Heart left ventricle (tissue), 16 donors: Measurements from ENCODE around the gene APC2. TPM values are rescaled to one million over a fixed set of nuclear protein-coding genes. Genes with fewer than 3 reads are reported as not detected.

ENCODE experiments used
- ATAC-seq, 4 donors: fragments of 200-7000 bp; cut with Tn5 transposase; one replicate each; pipeline ENCODE4 v1.9.1; 2020 to 2022; ENCODE audit warnings: moderate library complexity in 4 of 4, mild to moderate bottlenecking in 3 of 4, moderate number of reproducible peaks in 1 of 4
- DNase-seq, 5 donors: peaks; one replicate each; pipeline ENCODE4 v3.0.0-alpha.2; 2020
- H3K27ac ChIP-seq, 12 donors: fragments of 200-600 bp; sonication (generic) in 4 of 12; one replicate each; pipeline versions ENCODE4 v1.5.0 to v1.8.0; 2016 to 2022; ENCODE audit warnings: mild to moderate bottlenecking in 2 of 12
- H3K27me3 ChIP-seq, 9 donors: fragments of 200-600 bp; sonication (generic) in 2 of 9; one replicate each; pipeline versions ENCODE4 v1.5.1 to v1.8.0; 2016 to 2022; ENCODE audit warnings: mild to moderate bottlenecking in 3 of 9
- H3K36me3 ChIP-seq, 9 donors: fragments of 200-600 bp; sonication (generic) in 2 of 9; one replicate each; pipeline versions ENCODE4 v1.5.0 to v1.8.0; 2018 to 2022; ENCODE audit warnings: mild to moderate bottlenecking in 2 of 9
- H3K4me1 ChIP-seq, 12 donors: fragments of 200-600 bp; sonication (generic) in 4 of 12; one replicate each; pipeline versions ENCODE4 v1.5.0 to v1.8.0; 2016 to 2022; ENCODE audit warnings: mild to moderate bottlenecking in 3 of 12
- H3K4me3 ChIP-seq, 12 donors: fragments of 200-600 bp; sonication (generic) in 4 of 12; one replicate each; pipeline versions ENCODE4 v1.5.0 to v1.8.0; 2017 to 2022; ENCODE audit warnings: mild to moderate bottlenecking in 9 of 12, moderate library complexity in 4 of 12
- H3K9me3 ChIP-seq, 12 donors: fragments of 200-600 bp; sonication (generic) in 4 of 12; one replicate each; pipeline versions ENCODE4 v1.5.0 to v1.8.0; 2016 to 2022; ENCODE audit warnings: mild to moderate bottlenecking in 1 of 12
- POLR2A ChIP-seq, 2 donors: fragments of 450-650 bp; IDR thresholded peaks; one replicate each; pipeline ENCODE4 v1.6.1; 2017; ENCODE audit warnings: antibody characterized with exemption in 2 of 2, mild to moderate bottlenecking in 2 of 2, moderate library complexity in 2 of 2
- WGBS, 4 donors: extraction: QIAGEN DNeasy Blood & Tissue Kit in 2 of 4; methylation state at CpG; one replicate each; pipeline versions ENCODE4 v1.1.5 to v1.1.7; 2013 to 2018; 5-methylcytosine and 5-hydroxymethylcytosine counted together
- intact Hi-C, 10 donors: fragments of 100-400 bp; cut with DNase I; formaldehyde crosslinking; loops; one replicate each; pipeline versions ENCODE4 v1.11.1 to v1.14.2; 2022
- polyA plus RNA-seq, 2 donors: library from polyadenylated mRNA; stranded (reverse); fragments of 200-250 nt; gene quantifications; one replicate each; pipeline ENCODE4 v1.2.3, GENCODE V29; 2013
- total RNA-seq, 9 donors: library from RNA; depleted of rRNA in 2 of 9; stranded (reverse); fragments of >200 nt in 2 of 9; fragmentation: NEBNext Ultra II Directional in 3 of 9; extraction: Animal tissue kit (Norgen Biotek cat#: 25700) in 3 of 9; gene quantifications; one replicate each; pipeline versions ENCODE4 v1.1.0 to v1.2.4, GENCODE V29; 2016 to 2023
- TF ChIP-seq, protein P1 (sequence below), 12 donors: fragments of 200-600 bp; sonication (generic) in 4 of 12; IDR thresholded peaks; one replicate each; pipeline versions ENCODE4 v1.5.0 to v1.8.0; 2018 to 2022; ENCODE audit warnings: antibody characterized with exemption in 12 of 12, mild to moderate bottlenecking in 5 of 12
- donor health status: ischemic (EF 13 %, LVEDD 7.1; RV severe dilation, severe dysfunction).
- donor health status: healthy with polysubstance abuse.
- donor health status: DM: no; HTN: yes; CAD: no.
- donor health status: DM: no; HTN: no; CAD: no.
- donor health status: ischemic (EF 25% LVEDD 6.9; RV normal size, moderate dysfunction).
- donor health status: ischemic (EF 25% LVEDD 5.7; RV mildly dilated, moderate dysfunction).
- donor health status: healthy.
- donor health status: DM: yes; HTN: yes; CAD: no.
- donor health status: ischemic (EF 35%, LVEDD 5.7; RV mildly dilated, moderate dysfunction).
- donor health status: nonischemic (EF 11% LVEDD 7.7; RV severe dilation, severe dysfunction).
- donor health status: DM: yes; HTN: yes; CAD: no.
- donor health status: PGD.
- donor health status: ischemic (EF 29% LVEDD 5.4; RV normal size, mild dysfunction).
- donor health status: nonischemic (EF 23%, LVEDD 6.1; RV moderate dilation, normal function).

The APC2 gene
- total and polyA plus RNA-seq, 11 donors: 0.04 to 0.72 (median 0.11) TPM; not detected in 1

GRCh38 chr19:1465191-1466016 is 15.5 kb downstream of the APC2 start:
- intact Hi-C loops: no loop called here
- no peaks in the 10 kb centered on the region for H3K9me3 ChIP-seq
- H3K27me3 ChIP-seq: peaks cover 29 to 61% (median 44%) of the 10 kb centered on the region in 9 donors
- H3K36me3 ChIP-seq: peaks cover 0 to 9% (median 0%) of the 10 kb centered on the region in 9 donors
- H3K4me3 ChIP-seq: peak overlapping the region in 6 of 12 donors; percentile 5 to 29 (median 13)
- peak in 3 of 4 donors; percentile 45 to 72 (median 48) for ATAC-seq
- 26 to 62% (median 40%) methylated on average over 33 to 83 of the region's 83 CpGs for WGBS, 4 donors
- no peak overlapping the region for H3K27ac ChIP-seq
- DNase-seq: peak in 2 of 5 donors; percentile 39 to 67
- H3K4me1 ChIP-seq: peaks cover 12 to 55% (median 43%) of the 10 kb centered on the region in 12 donors
- TF ChIP-seq POLR2A (IDR thresholded peaks at IDR 0.05): no peak
- TF ChIP-seq, protein P1, sequence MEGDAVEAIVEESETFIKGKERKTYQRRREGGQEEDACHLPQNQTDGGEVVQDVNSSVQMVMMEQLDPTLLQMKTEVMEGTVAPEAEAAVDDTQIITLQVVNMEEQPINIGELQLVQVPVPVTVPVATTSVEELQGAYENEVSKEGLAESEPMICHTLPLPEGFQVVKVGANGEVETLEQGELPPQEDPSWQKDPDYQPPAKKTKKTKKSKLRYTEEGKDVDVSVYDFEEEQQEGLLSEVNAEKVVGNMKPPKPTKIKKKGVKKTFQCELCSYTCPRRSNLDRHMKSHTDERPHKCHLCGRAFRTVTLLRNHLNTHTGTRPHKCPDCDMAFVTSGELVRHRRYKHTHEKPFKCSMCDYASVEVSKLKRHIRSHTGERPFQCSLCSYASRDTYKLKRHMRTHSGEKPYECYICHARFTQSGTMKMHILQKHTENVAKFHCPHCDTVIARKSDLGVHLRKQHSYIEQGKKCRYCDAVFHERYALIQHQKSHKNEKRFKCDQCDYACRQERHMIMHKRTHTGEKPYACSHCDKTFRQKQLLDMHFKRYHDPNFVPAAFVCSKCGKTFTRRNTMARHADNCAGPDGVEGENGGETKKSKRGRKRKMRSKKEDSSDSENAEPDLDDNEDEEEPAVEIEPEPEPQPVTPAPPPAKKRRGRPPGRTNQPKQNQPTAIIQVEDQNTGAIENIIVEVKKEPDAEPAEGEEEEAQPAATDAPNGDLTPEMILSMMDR (IDR thresholded peaks at IDR 0.05): peak; percentile 28 to 61 (median 46)

DNA sequence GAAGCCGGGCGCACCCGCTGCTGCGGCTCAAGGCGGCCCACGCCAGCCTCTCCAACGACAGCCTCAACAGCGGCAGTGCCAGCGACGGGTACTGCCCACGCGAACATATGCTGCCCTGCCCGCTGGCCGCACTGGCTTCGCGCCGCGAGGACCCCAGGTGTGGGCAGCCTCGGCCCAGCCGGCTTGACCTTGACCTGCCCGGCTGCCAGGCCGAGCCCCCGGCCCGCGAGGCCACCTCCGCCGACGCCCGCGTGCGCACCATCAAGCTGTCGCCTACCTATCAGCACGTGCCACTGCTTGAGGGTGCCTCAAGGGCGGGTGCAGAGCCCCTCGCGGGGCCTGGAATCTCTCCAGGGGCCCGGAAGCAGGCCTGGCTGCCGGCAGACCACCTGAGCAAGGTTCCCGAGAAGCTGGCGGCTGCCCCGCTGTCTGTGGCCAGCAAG is 16.1 kb downstream of the APC2 start:
- H3K9me3 ChIP-seq: no peaks in the 10 kb centered on the region
- intact Hi-C loops: no loop called here
- no peak overlapping the region for H3K27ac ChIP-seq
- WGBS, 4 donors: 38 to 63% (median 47%) methylated on average over 15 to 41 of the region's 41 CpGs
- H3K4me1 ChIP-seq: peaks cover 18 to 61% (median 49%) of the 10 kb centered on the region in 12 donors
- peak in 2 of 5 donors; percentile 6 to 61 for DNase-seq
- no peak for TF ChIP-seq POLR2A (IDR thresholded peaks at IDR 0.05)
- TF ChIP-seq, protein P1 (IDR thresholded peaks at IDR 0.05): no peak
- ATAC-seq: no peak
- H3K36me3 ChIP-seq: peaks cover 0 to 2% (median 0%) of the 10 kb centered on the region in 9 donors
- peaks cover 31 to 66% (median 48%) of the 10 kb centered on the region in 9 donors for H3K27me3 ChIP-seq
- H3K4me3 ChIP-seq: peak overlapping the region in 6 of 12 donors; percentile 5 to 29 (median 13)

GRCh38 chr19:1466461-1467214 is 16.7 kb downstream of the APC2 start:
- ATAC-seq (no peak), DNase-seq (peak in 2 of 5 donors; percentile 7 to 19)
- TF ChIP-seq, protein P1 (IDR thresholded peaks at IDR 0.05): no peak
- no peak for TF ChIP-seq POLR2A (IDR thresholded peaks at IDR 0.05)
- peak overlapping the region in 2 of 12 donors; percentile 63 to 64 for H3K4me3 ChIP-seq
- no peak overlapping the region for H3K27ac ChIP-seq
- intact Hi-C loops: no loop called here
- H3K36me3 ChIP-seq: no peaks in the 10 kb centered on the region
- peaks cover 31 to 72% (median 49%) of the 10 kb centered on the region in 9 donors for H3K27me3 ChIP-seq
- WGBS, 4 donors: 26 to 48% (median 40%) methylated on average over 13 to 70 of the region's 70 CpGs
- H3K4me1 ChIP-seq: peaks cover 20 to 67% (median 54%) of the 10 kb centered on the region in 12 donors
- no peaks in the 10 kb centered on the region for H3K9me3 ChIP-seq

GRCh38 chr19:1467215-1467489 is 17.2 kb downstream of the APC2 start:
- peaks cover 20 to 71% (median 54%) of the 10 kb centered on the region in 12 donors for H3K4me1 ChIP-seq
- no peaks in the 10 kb centered on the region for H3K9me3 ChIP-seq
- H3K36me3 ChIP-seq: no peaks in the 10 kb centered on the region
- intact Hi-C loops: no loop called here
- 3 to 7% (median 4%) methylated on average over 16 to 36 of the region's 36 CpGs; no CpG with 5 or more reads in 1 of the 4 donors for WGBS, 4 donors
- no peak for DNase-seq
- no peak overlapping the region for H3K27ac ChIP-seq
- H3K4me3 ChIP-seq: peak overlapping the region in 9 of 12 donors; percentile 10 to 66 (median 31)
- H3K27me3 ChIP-seq: peaks cover 31 to 78% (median 54%) of the 10 kb centered on the region in 9 donors
- no peak for ATAC-seq
- TF ChIP-seq, protein P1 (IDR thresholded peaks at IDR 0.05): no peak
